NCI-H2029 (cell line): ENCODE results near the gene IQCN.

ENCODE experiments used
- DNase-seq: peaks from one replicate; lab custom pipeline; 2025; lab: John Stamatoyannopoulos, UW

Gene IQCN

DNA sequence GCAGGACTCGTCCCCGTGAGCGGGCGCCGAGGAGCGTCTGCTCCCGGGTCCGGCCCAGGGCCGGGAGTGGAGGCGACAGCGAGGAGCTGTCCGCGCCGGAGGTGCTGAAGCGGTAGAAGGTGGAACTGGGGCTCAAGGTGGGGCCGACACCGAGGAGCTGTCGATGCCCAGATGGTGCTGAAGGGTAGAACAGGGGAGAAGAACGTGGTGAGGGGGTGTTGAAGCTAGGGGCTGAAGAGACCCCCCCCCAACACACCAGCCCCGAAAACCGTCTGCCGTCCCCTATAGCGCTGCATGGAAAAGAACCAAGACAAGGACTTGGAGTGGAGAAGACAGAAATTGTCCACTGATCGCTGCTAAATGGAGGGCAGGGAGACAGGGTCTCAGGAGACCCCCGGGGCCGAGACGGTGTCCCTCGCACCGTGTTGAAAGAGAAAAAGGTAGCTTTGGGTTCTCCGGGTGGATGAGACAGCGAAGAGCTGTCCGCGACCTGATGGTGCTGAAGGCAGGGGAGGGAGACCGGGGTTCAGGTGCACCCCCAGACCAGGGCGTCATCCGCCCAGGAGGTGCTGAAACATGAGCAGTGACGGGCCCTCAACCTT, 40.9 kb downstream of the IQCN start:
- no peak for DNase-seq

DNA sequence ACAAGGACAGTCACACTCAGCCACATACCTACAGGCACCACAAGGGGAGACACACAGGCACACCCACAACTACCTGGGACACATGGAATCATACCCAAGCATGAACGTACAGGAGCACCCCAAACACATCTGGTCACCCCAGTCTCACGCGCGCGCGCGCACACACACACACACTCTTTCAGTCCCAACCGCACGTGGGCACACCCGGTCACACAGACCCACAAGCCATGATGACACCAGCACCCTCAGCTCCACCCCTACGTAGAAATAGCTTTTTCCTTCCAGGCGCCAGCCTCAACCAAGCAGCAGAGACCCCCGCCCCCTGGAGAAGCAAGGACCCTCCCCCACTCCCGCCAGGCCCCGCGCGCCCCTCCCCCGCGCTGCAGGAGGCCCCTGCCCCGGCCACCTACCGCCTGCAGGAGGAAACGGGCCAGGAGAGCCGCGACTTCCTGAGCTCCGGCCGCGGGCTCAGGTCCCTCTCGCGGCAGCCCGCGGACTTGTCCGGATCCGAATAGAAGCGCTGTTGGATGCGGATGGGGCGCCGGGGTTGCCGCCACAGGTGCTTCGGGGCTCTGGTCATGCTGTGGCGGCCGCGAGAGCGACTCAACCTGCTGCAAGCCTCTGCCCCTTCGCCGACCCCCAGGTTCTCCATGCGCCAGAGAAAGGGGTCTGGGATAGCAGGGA, 41.6 kb downstream of the IQCN start:
- DNase-seq = peak; percentile 25

DNA sequence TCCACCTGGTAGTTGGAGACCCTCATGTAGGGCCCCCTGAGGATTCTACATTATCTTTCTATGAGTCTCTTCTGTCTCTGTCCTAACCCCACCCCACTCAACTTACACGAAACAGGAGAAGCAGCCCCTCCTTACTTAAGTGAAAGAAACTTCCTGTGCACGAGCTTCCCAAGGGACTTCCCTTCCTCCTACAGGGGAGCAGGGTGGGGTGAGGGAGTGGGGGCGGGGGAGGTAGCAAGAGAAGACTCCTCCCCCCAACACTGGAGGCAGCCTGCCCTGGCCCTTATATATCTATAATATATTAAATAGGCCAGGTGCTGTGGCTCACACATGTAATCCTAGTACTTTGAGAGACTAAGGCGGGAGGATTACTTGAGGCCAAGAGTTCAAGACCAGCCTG, 42.5 kb downstream of the IQCN start:
- no peak for DNase-seq

DNA sequence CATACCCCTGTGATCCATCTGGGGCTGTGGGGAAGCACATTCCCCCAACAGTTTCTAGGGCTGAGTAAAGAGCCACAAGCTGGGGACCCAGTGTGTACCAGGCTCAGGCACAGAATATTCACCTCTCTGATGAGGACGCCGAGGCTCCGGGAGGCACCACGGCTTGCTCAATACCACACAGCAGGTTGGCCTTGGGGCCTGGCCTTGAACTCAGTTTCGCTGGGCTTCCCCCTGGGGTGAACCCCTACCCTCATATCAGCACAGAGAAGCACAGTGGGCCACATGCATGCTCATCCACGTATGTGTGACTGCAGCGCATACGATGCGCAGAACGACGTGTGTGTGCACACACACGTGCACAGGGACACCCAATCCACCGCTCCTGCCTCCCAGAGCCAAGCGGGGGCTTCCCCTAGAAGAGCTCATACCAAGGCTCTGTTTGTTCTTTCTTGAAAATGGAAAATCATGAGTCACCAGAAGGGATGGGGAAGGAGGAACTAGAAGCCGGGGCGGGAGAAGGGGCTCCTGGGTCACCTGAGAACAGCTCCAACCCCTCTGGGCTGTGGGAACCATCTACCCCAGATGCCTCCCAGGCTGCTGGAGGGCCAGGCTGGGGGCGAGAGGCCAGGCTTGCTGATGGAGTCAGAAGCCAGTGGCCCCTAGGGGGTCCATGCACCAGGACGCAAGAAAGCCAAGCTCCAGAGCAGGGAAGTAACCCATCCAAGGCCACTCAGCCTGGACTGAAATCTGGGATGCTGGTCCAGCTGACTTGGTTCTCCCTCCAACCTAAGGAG, 43.1 kb downstream of the IQCN start:
- DNase-seq = no peak

DNA sequence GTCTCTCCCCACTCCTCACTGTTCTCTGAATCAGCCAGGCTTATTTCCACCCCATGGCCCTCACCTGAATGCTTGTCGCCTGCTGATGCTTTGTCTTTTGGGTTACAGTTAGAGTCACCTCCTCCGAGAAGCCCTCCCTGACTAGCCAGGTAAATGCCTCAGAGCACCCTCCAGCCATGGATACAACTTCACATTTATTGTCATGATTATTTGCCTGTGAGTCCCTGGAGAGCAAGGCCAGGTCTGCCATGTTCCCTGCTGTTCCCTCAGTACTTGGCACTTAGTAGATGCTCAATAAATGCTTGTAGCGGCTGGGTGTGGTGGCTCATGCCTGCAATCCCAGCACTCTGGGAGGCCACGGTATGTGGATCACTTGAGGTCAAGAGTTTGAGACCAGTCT, 44.3 kb downstream of the IQCN start:
- DNase-seq = no peak

DNA sequence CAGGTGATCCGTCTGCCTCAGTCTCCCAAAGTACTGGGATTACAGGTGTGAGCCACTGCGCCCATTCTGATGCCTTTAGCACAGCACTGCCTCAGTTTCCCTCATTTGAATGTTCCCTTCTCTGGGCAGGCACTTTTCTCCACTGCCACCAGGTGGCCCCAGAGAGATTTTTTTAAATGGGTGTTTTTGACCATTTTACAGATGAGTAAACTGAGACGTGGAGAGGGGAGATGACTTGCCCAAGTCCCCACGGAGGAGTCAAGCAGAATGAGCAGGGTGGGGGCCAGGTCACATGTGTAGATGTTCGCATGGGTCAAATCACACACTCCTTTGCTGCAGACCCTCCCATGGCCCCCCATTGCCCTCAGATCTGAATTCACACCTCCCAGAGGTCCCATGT, 44.8 kb downstream of the IQCN start:
- DNase-seq = no peak

DNA sequence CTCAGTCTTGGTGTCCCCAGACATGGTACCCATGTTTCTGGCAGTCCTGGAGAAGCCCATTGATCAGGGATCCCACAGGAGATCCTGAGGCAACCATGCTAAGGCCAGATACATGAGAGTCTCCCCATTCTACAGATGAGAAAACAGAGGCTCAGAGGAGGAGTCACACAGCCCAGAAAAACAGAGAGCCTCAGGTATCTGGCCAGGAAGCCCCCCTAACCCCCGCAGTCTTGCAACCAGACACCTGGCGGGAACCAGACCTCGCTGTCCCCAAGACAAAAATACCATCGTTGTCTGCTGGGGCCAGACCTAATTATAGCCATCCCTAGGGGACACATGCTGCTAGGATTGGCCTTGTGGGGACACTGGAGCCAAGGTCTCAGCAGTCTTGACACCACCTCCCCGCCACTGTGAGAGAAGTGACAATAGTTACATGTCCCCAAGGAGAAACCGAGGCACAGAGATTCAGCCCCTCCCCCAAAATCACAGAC, 46.4 kb downstream of the IQCN start:
- no peak for DNase-seq

DNA sequence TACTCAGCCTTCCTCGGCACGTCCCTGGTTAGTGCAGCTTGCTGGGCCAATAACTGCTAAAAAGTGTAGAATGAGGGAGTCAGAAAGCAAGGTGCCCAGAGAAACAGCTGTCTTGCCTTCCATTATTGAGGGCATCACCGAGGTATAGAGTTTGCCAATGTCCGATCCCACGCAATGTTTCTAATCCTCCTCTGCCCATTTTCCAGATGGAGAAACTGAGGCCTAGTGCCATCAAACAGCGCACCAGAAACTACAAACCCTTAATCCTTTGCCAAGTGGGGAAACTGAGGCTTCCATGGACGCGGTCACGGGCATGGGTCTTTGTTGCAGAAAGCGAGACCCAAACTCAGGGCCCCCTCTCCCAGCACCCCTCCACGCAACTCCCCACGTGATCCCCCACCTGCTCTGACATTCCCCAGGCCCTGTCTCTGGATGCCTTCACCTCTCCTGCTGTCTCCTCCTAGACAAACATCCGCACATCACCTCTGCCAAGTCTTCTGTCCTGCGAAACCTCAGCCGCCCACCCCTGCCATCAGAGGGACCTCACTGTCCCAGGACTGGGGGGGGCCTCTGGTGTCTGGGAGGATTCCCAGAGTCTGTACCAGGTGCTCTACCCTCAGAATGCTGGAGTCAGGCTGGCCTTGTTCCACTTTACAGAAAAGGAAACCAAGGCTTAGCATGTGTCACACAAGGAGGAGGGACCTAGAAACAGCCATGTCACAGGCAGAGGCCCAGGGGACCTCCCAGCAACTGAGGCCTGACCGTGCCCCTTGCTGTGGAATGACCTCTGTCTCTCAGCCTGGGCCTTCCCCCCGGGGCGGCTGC, 47.1 kb downstream of the IQCN start:
- no peak for DNase-seq

DNA sequence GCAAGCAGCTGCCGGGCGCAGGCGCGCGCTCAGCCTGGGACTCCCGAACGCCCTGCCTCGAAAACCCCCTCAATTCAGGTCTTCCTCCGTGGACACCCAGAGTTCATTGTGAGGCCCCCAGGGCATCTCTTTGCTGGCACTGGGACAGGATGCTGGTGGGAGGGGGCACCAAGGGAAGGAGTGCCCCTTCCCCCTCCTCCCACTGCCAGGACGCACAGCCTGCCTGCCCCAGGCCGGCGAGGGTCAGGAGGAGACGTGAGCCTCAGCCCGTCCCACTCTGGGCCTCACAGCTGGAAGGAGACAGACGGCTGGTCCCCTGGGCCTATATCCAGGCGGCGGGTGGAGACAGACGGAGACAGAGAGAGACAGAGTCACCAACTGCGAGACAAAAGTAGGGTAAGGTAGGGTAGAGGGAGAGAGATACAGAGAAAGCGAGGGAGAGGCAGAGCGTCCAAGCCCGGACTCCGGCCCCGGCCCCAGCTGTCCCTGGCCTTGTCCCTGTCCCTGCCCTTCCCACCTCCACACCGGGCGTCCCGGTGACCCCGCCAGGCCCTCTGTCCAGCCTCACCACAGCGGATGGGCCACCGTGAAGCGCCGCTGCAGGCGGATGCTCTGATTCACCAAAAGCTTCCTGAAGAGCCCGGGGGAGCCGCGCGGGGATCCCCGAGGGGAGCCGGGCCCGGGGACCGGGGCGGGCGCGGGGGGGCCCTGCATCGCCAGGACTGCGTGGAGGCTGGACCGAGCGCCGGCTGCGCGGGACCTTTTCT, 48.4 kb downstream of the IQCN start, which contains the start of gene PDE4C:
TSS of gene PDE4C (minus strand) at position 737 of the 767 bp plus-strand sequence. CDS start at position 714, 23 bp downstream.
- DNase-seq = no peak

DNA sequence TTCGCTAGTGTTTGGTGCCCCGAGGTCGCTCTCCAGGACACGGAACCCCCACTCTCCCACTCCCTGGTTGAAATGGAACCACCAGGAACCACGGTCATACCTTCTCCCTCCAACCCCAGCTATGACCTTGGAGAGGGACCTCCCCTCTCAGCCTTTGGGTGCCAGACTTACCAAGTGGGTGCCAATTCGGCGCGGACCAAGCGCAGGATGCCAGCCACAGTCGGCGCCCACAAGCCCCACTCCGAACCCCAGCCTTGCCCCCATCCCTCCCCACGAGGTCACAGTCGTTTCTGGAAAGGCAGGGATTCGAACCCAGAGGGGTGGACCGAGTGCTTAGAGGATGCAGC, 48.9 kb downstream of the IQCN start:
- no peak for DNase-seq

DNA sequence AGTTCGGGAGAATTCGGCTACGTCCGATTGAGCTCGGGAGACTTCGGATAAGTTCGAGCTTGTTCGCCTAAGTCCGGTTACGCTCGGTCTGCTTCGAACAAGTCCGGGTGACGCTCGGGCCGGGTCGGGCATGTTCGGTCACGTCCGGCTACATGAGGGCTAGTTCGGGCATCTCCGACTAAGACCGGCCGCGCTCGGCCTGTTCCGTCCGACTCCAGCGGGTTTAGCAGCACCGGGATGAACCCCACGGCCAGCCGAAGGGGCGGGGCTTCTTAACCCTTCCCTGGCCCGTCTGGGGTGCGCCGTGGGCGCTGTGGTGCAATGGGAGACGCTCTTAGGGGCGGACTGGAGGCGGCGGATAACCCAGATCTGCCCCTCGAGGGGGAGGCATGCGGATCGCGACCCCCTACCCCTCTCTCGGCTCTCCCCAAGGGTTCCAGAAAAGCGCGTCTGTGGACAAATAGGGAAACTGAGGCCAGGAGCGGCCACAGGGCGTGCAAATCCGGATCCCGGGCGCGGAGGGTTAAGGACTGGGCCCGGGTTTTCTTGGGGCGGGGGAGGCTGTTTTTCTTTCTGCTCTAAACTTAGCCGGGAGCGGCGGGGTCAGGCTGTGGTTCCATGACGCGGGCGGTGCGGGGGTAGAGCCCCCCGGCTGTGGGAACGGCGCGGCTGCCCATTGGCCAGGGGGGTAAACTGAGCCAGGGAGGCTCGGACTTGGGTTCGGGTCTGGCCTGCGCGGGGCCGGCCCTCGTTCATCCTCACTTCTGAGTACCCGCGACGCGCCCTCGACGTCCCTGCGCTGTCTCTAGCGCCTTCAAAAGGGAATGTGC, 49.5 kb downstream of the IQCN start:
- peak; percentile 97 for DNase-seq

DNA sequence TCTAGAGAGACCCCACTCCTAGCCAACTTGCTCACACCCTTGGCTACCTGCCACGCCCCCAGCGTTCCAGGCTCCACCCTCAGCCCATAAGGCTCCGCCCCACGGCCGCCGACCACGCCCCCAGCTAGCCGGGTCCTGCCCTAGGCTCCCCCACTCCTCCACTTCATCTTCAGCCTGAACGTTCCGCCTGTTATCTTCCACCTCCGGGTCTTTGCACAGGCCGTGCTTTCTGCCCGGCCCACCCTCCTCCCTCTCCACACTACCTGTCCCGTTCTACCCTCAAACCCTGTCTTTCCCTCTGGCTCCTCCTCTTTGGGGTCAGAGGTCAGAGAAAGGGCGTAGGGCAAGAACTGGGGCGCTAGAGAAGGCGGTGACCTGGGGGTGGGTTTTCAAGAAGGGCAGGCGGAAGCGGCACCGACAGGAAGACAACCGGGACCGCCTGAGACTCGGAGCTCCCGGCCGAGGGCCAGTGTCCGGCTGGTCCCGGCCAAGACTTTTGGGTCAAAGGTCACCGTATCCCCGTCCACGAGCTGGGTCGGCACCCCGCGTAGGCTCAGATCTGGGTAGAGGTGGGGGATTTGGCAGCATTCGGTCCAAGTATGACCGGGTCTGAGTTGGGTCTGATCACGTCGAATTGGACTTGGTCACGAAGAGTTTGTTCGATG, 50.3 kb downstream of the IQCN start:
- peak; percentile 68 for DNase-seq

DNA sequence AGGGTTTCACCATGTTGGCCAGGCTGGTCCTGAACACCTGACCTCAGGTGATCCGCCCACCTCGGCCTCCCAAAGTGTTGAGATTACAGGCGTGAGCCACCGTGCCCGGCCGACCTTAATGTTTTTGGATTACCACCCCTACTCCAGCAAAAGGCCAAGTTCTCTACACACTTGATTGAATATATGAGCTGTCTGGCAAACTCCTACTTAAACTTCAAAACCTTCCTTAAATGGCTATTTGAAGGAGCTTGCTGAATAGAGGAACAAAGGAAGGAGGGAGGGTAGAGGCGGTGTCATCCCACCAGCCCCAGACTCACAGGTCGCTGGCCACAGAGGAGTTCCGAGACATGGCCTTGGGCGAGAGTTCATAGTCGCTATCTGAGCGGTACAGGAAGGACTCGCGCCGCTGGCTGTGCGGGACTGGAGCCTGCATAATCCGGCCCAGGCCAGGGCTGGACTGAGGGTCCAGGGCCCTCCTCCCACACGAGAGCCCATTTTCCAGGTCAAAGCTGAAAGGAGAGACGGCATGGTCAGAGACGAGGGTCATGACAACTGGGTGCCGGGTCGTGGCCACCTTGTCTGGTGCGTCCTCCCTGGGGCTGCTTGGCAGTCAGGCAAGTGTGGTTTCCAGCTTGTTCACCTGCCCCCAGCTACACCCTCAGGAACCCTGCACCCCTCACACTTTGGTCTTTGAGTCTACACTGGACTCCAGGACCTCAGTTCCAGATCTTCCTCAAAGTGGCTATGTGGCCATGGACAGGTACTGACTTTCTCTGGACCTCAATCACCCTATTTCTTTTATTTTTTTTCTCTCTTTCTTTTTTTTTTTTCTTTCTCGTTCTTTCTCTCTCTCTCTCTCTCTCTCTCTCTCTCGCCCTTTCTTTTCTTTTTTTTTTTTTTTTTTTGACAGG, 52.2 kb downstream of the IQCN start:
- no peak for DNase-seq

DNA sequence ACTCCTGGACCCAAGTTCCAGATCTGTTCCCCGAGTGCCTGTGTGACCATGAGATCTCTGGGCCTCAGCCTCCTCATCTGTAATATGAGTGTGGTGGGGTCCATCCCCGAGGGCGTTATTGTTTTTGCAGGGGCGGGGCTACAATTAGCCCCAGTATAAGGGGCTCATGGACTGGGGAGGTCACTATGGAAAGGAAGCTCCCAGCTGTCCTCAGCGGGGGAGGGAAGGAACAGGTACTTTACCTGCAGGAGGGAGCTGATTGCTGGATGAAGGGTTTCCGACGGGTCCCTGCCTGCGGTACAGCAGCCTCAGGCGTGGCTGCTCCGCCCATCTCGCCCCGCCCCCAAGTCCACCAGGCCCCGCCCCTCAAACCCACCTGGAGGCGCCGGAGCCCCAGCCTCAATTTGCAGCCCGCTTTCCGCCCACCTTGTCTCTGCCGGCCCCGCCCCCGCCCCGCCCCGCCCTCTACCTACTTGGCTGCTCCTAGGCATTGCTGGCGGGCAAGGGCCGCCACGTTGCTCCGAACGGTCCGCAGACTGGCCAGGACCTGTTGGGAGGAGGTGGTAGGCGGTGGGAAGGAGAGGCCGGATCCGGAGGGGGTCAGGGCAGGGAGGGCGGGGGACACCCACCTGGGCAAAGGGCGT, 53.5 kb downstream of the IQCN start:
- DNase-seq = peak; percentile 33

DNA sequence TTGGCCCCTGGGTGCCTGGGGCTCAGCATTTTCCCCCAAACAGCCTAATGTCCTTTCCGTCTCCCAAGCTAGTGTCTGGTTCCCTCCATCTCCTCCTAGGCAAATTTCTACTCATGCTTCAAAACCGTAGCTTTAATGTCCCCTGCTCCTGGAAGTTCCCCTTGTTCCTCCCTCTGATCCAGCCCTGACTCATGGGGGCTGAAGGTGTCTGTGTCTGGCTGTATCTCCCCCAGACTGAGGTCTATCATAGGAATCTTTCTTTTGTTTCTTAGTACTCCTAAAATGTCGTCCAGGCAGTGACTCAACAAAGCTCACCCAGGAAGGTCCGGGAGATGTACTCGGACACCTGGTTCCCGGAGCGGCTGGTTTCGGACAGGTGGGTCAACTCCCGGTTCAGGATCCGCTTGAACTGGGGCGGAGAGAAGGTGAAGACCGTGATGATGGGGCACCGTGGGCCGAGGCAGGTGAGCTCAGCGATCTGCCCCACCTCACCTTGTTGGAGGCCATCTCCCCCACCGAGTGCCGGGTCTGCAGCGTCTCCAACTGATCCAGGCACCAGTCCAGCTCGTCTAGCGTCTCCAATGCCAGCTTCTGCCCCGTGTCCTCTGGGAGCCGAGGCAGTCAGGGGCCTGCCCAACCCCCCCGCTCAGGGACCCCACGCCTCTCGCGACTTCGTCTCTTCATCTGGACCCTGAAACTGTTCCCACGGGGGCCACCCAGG, 54.2 kb downstream of the IQCN start:
- no peak for DNase-seq

DNA sequence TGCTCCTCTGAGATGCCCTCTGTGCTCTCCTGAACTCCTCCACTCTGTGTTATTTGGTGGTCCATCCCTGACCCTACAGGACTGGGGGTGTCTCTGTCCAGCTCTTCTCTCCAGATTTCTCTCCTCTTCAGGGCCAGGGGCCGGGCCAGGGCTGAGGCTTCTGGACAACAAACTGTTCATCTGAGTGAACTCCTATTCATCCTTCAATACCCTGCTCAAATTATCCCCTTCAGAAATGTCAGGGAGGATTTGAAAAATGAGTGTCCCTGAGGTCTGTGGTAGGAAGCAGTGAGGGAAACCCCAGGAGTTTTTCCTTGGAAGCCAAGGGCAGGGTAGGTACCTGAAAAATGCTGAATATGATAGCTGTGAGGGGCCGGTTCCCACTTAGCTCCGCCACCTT, 55.7 kb downstream of the IQCN start:
- no peak for DNase-seq

DNA sequence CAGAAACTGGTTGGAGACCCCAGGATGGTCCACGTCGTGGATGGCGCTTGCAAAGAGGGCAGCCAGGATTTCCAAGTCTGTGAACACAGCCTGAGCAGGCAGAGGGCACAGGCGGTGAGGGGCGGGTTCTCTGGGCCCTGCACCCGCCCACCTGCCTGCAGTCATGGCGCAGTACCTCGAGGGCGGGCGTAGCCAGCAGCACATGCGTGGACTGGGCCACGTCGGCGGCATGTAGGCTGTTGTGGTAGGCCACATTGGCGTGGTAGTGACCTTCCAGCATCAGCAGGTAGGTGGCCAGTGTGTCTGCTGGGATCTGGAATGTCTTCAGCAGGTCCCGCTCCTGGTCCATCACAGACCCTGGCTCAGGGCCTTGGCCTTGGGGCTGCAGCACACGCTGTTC, 56.1 kb downstream of the IQCN start:
- DNase-seq = no peak

DNA sequence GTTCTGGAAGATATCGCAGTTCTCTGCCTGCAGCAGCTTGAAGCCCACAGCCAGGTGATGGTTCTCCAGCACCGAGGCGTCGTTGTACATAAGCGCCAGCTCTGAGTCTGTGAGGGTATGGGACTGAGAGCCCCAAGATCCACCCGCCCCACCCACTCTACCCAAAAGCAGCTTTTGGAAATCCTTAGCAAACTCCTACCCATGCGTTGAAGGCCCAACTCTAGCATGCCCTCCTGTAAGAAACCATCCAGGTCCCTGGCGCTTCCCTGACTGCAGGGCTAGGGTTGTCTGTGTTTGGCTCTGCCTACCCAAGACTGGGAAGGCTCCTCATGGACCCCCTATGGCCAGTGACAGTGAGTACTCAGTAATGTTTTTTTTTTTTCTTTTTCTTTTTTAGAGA, 57.5 kb downstream of the IQCN start:
- no peak for DNase-seq
